Stimulated activated CD8-positive, alpha-beta memory T cell treated with anti-CD3 and anti-CD28 coated beads, Interleukin-7, amount 100 ng/mL, for 1 hour (primary cell): ENCODE data around the gene TMEM176A.

Experiments
- DNase-seq, 2 donors: peaks; one replicate each; pipeline ENCODE4 v3.0.0-alpha.2; 2020; ENCODE audit warnings: low read depth in 2 of 2

Gene TMEM176A

GRCh38 chr7:150848561-150849115 lies 48.1 kb downstream of the TMEM176A start:
- no peak for DNase-seq

- no peak for DNase-seq
Measured at GRCh38 chr7:150849204-150849775, 48.7 kb downstream of the TMEM176A start.

GRCh38 chr7:150850273-150850672 lies 49.7 kb downstream of the TMEM176A start:
- no peak for DNase-seq

GRCh38 chr7:150851492-150852370 lies 51.2 kb downstream of the TMEM176A start:
- DNase-seq = no peak

GRCh38 chr7:150852371-150852905 lies 51.9 kb downstream of the TMEM176A start, which contains the start of gene AOC1:
AOC1 (plus strand) TSS chr7:150852517; CDS start chr7:150856471, 3,954 bp downstream.
- DNase-seq = no peak

- no peak for DNase-seq
Measured at GRCh38 chr7:150854066-150855000, 53.8 kb downstream of the TMEM176A start.
